ENCODE measurements around the gene MCTP2.

DNA sequence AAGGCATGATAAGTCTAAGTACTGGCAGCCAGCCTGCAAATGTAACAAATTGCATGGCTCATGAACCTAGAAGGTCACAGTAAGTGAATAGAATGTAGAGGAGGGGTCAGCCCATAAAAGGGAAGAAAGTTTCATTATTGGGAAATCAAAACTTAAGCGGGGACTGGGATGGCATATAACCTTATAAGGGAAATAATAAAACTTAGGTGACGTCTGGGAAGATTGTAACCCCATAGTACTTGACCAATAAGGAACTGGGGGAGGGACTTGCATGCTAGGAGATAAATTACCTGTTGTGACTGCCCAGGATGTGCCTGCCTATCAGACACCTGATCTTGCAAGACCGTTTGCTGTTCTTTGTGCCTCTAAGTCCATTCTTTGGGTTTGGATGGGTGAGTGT, 28.1 kb upstream of the MCTP2 start:
- TF ChIP-seq, protein P1, sequence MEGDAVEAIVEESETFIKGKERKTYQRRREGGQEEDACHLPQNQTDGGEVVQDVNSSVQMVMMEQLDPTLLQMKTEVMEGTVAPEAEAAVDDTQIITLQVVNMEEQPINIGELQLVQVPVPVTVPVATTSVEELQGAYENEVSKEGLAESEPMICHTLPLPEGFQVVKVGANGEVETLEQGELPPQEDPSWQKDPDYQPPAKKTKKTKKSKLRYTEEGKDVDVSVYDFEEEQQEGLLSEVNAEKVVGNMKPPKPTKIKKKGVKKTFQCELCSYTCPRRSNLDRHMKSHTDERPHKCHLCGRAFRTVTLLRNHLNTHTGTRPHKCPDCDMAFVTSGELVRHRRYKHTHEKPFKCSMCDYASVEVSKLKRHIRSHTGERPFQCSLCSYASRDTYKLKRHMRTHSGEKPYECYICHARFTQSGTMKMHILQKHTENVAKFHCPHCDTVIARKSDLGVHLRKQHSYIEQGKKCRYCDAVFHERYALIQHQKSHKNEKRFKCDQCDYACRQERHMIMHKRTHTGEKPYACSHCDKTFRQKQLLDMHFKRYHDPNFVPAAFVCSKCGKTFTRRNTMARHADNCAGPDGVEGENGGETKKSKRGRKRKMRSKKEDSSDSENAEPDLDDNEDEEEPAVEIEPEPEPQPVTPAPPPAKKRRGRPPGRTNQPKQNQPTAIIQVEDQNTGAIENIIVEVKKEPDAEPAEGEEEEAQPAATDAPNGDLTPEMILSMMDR (IDR thresholded peaks at IDR 0.05; ENCODE audit: low read depth, low read length, poor library complexity, severe bottlenecking): no peak
- TF ChIP-seq EZH2phosphoT487 (IDR thresholded peaks at IDR 0.05; ENCODE audit: borderline replicate concordance, low read length): no peak

Data from DOHH2 (cell line).